Uterus (tissue), 4 donors: ENCODE measurements around the gene FAM217A. TPM values are rescaled to one million over a fixed set of nuclear protein-coding genes. Genes with fewer than 3 reads are reported as not detected.

Source experiments
- DNase-seq, 2 donors: peaks; one replicate each; pipeline ENCODE4 v3.0.0-alpha.2; 2019 to 2020
- H3K27ac ChIP-seq, 2 donors: fragments of 200-600 bp; sonication (generic); 1 replicate in 1 of 2; 2 replicates in 1 of 2; pipeline ENCODE4 v1.5.1; 2016 to 2018
- H3K27me3 ChIP-seq, 2 donors: fragments of 200-600 bp; sonication (generic); one replicate each; pipeline ENCODE4 v1.5.1; 2018 to 2019; ENCODE audit warnings: control low read depth in 1 of 2
- H3K36me3 ChIP-seq, 2 donors: fragments of 200-600 bp; sonication (generic); one replicate each; pipeline ENCODE4 v1.5.1; 2019; ENCODE audit warnings: control low read depth in 1 of 2
- H3K4me1 ChIP-seq, 2 donors: fragments of 200-600 bp; sonication (generic); one replicate each; pipeline ENCODE4 v1.5.1; 2018 to 2019; ENCODE audit warnings: control low read depth in 1 of 2
- H3K4me3 ChIP-seq, 2 donors: fragments of 200-600 bp; sonication (generic); 1 replicate in 1 of 2; 2 replicates in 1 of 2; pipeline ENCODE4 v1.5.1; 2018 to 2019; ENCODE audit warnings: mild to moderate bottlenecking in 1 of 2
- H3K9me3 ChIP-seq, 2 donors: fragments of 200-600 bp; sonication (generic); one replicate each; pipeline ENCODE4 v1.5.1; 2019; ENCODE audit warnings: control low read depth in 1 of 2
- POLR2A ChIP-seq, 2 donors: fragments of 450-650 bp; IDR thresholded peaks; one replicate each; pipeline ENCODE4 v1.6.1; 2016; ENCODE audit warnings: antibody characterized with exemption in 2 of 2, mild to moderate bottlenecking in 1 of 2, moderate library complexity in 1 of 2
- intact Hi-C: fragments of 100-400 bp; cut with DNase I; formaldehyde crosslinking; loops from one replicate; pipeline ENCODE4 v1.15.1; 2023; ENCODE audit warnings: low total_unique reads
- total RNA-seq, 4 donors: library from RNA; depleted of rRNA in 3 of 4; stranded (reverse); fragments of >200 nt in 3 of 4; gene quantifications; one replicate each; pipeline versions ENCODE4 v1.1.0 to v1.2.4, GENCODE V29; 2014 to 2023
- TF ChIP-seq, protein P1 (sequence below), 4 experiments: fragments of 200-600 bp in 2 of 4; fragments of 450-650 bp in 2 of 4; sonication (generic) in 2 of 4; IDR thresholded peaks; one replicate each; pipeline ENCODE4 v1.5.1; 2016 to 2019; ENCODE audit warnings: antibody characterized with exemption in 4 of 4, mild to moderate bottlenecking in 2 of 4, moderate library complexity in 1 of 4
- donor health status: DM: yes; HTN: yes; CAD: no.

FAM217A gene, protein sequence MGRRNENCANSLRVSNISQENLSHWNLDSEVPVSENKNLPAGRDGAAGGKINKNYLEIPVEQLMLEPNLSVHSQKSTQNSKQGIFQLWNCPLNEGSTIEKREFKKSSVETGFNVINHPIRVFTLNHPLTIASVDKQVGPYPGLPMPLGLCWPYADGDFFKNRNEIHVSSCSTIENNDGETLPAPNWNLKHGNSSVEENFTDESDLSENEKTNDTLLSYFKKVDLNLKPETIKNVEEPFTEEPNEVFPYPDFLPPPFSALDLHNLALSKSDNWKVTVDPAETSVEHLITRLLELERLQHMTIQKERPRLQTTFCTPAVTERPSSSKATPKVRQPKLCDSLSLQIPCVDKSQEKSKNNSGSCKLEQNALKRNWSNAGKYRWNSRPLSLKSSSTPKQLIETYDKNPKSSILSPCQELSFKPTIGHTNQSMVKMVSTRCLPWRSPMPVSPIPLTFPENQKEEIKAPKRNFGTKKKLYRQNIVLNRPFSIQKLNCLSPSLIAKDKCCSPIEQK
- total RNA-seq: not detected

DNA sequence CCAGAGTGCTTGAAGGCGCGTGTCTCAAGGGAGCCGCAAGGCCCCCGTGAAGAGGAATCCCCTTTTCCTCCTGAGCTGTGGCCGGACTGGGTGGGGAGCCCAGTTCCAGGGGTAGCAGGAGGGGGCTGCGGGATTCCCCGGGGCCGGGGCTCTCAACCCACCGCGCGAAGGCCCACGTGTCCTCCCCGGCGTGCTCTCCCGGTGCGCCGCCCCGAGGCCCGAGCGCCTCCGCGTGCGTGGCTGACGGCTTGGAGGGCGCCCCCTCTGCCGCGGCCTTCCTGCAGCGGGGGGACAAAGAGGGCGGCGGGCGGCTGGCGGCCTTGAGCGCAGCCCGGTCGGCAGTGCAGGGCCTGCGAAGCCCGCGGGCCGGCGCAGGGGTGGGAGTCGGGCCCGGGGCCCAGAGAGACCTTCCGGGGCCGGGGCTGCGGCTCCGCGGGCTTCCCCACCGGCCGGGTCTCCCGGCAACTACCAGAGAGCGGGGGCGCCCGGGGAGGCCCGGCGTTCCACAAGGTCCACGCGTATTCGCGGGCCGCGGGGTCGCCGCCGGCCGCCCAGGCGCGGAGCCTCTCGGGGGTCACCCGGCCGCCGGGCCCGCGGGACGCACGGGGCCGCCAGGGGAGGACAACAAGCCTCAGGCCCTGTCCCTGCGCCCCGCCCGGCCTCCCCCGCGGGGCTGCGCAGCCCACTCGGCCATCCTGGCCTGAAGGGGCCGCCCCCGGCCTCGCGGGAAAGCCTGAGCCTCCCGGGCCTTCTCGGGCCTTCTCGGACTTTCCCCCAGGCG is at the start of gene FAM217A:
Gene FAM217A (minus strand): TSS at position 447 of the 781 bp plus-strand sequence. CDS start 1,723 bp downstream, outside the sequence.
- H3K36me3 ChIP-seq: no peaks in the 10 kb centered on the region
- no peaks in the 10 kb centered on the region for H3K9me3 ChIP-seq
- H3K27ac ChIP-seq: no peak within 1 kb of the TSS
- no peak for TF ChIP-seq POLR2A (IDR thresholded peaks at IDR 0.05)
- TF ChIP-seq, protein P1, sequence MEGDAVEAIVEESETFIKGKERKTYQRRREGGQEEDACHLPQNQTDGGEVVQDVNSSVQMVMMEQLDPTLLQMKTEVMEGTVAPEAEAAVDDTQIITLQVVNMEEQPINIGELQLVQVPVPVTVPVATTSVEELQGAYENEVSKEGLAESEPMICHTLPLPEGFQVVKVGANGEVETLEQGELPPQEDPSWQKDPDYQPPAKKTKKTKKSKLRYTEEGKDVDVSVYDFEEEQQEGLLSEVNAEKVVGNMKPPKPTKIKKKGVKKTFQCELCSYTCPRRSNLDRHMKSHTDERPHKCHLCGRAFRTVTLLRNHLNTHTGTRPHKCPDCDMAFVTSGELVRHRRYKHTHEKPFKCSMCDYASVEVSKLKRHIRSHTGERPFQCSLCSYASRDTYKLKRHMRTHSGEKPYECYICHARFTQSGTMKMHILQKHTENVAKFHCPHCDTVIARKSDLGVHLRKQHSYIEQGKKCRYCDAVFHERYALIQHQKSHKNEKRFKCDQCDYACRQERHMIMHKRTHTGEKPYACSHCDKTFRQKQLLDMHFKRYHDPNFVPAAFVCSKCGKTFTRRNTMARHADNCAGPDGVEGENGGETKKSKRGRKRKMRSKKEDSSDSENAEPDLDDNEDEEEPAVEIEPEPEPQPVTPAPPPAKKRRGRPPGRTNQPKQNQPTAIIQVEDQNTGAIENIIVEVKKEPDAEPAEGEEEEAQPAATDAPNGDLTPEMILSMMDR (IDR thresholded peaks at IDR 0.05): no peak
- intact Hi-C loops: no loop called here
- H3K4me1 ChIP-seq: no peaks in the 10 kb centered on the region
- no peak within 1 kb of the TSS for H3K4me3 ChIP-seq
- no peak for DNase-seq
- H3K27me3 ChIP-seq: no peaks in the 10 kb centered on the region

DNA sequence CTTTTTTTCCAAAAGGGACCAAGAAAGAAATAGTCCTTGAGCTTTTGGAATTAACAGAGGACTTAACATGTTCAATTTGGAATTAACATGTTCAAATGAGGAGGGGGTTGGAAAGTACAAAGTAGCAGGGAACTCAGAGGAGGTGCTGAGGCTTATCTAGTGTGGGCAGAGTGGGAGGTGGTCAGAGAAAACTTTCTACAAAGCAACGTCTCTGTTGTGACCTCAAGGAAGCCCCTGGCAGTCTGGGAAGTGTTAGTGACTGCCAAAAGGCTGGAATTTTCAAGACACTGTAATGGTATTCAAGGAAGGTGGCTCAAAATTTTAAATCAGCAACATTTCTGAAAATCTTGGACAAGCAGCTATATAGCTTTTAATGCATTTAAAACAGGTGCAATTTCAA is 49.1 kb upstream of the FAM217A start:
- Histone ChIP-seq H3K4me1 (no peaks in the 10 kb centered on the region), H3K4me3 (no peak overlapping the region), H3K36me3 (no peaks in the 10 kb centered on the region), H3K9me3 (no peaks in the 10 kb centered on the region), H3K27me3 (no peaks in the 10 kb centered on the region), H3K27ac (no peak overlapping the region)
- TF ChIP-seq, protein P1 (IDR thresholded peaks at IDR 0.05): no peak
- no peak for TF ChIP-seq POLR2A (IDR thresholded peaks at IDR 0.05)
- intact Hi-C loops: no loop called here
- no peak for DNase-seq

DNA sequence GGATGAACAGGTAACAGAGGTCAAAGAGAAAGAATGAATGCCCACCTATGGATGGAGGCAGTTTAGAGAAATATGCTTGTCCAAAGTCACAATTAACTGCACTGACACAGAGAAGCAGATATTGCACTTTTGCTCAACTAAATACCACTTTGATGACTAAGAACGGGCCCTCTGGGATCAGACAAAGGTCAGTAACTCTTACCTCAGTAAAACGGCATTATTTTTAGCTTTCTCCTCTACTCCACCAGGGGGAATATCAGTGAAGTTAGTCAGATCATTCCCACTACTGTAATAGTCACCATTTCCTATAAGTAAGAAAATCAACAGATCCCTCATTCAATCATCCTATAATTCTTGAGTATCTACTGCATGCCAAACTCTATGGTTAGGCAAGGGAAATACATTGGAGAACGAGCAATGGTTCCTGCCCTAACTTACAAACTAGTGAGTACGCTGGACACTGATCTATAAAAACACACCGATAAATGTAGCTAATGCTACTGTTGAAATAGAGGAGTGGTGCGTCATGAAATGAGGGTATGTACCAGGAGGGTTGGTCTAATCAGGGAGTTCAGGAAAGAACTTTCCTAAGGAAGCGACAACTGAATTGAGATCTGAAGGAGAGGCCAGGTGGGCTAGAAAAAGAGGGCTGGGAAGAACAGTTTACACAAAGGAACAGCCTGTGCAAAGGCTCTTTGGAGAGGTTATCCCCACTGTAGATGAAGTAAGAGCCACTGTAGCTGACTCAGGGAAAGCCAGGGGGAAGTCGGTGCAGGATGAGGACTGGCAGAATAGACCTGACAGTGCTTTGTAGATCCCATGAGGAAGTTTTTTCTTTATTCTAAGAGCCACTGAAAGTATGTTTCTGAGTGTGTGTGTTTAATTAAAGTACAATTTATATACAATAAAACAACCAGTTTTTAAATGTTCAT is 47.3 kb upstream of the FAM217A start:
- no peaks in the 10 kb centered on the region for H3K27me3 ChIP-seq
- intact Hi-C loops: no loop called here
- no peaks in the 10 kb centered on the region for H3K4me1 ChIP-seq
- H3K36me3 ChIP-seq: no peaks in the 10 kb centered on the region
- TF ChIP-seq POLR2A (IDR thresholded peaks at IDR 0.05): no peak
- TF ChIP-seq, protein P1 (IDR thresholded peaks at IDR 0.05): peak in 1 of 4 experiments; percentile 37
- H3K4me3 ChIP-seq: no peak overlapping the region
- DNase-seq: peak in 1 of 2 donors; percentile 28
- peak overlapping the region; percentile 48 to 56 for H3K27ac ChIP-seq
- no peaks in the 10 kb centered on the region for H3K9me3 ChIP-seq

DNA sequence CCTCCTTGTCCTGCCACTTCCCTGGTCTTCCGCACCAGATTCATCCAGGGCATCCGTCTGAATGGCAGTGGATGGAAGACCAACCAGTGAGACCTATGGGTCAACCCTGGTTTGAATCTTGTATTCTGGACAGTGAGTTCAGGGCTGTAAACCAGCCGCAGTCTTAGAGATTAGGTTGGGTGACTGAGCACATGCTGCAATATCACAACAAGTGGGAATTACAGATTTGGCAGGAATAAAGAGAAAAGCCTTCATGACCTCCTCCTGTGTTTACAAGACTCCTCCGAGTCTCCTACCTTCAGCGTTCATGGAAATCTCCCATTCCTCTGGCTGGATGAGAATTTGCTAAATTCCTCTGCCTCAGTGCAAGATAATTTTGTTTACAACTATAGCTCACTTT is 46.6 kb upstream of the FAM217A start:
- TF ChIP-seq, protein P1 (IDR thresholded peaks at IDR 0.05): no peak
- TF ChIP-seq POLR2A (IDR thresholded peaks at IDR 0.05): no peak
- Histone ChIP-seq H3K27me3 (no peaks in the 10 kb centered on the region), H3K4me1 (no peaks in the 10 kb centered on the region), H3K9me3 (no peaks in the 10 kb centered on the region), H3K36me3 (no peaks in the 10 kb centered on the region), H3K4me3 (no peak overlapping the region), H3K27ac (peak overlapping the region; percentile 43 to 56)
- DNase-seq: no peak
- intact Hi-C loops: no loop called here
